H1 (cell line): Measurements from ENCODE around the gene CBLN1. TPM values are rescaled to one million over a fixed set of nuclear protein-coding genes. Genes with fewer than 3 reads are reported as not detected.

Source experiments
- BCL11A ChIP-seq, 2 experiments: IDR thresholded peaks; one replicate each; pipeline ENCODE4 v1.6.1; 2011; ENCODE audit warnings: low read depth in 2 of 2, low read length in 2 of 2, mild to moderate bottlenecking in 2 of 2
- CEBPB ChIP-seq: IDR thresholded peaks from 2 replicates; pipeline ENCODE4 v1.6.1; 2012; ENCODE audit warnings: low read depth, low read length
- CTBP2 ChIP-seq: IDR thresholded peaks from 2 replicates; pipeline ENCODE4 v1.7.0; 2011; ENCODE audit warnings: borderline replicate concordance, mild to moderate bottlenecking, moderate library complexity, mixed read lengths, low read length; ENCODE audit not compliant: insufficient read depth, insufficient read length
- HDAC6 ChIP-seq: IDR thresholded peaks from one replicate; pipeline ENCODE4 v1.7.1; 2012; ENCODE audit warnings: low read depth, mild to moderate bottlenecking, inconsistent platforms, low read length, moderate library complexity
- NANOG ChIP-seq: IDR thresholded peaks from 2 replicates; pipeline ENCODE4 v1.6.1; 2011; ENCODE audit warnings: low read length, low read depth, mild to moderate bottlenecking, inconsistent platforms; ENCODE audit not compliant: insufficient read depth, poor library complexity, severe bottlenecking
- polyA plus RNA-seq, 7 experiments: library from polyadenylated mRNA; depleted of rRNA in 3 of 7; stranded (reverse) in 5 of 7; unstranded in 2 of 7; fragments of >200 nt in 5 of 7; fragments of 200-250 nt in 2 of 7; gene quantifications; 1 replicate in 5 of 7; 2 replicates in 1 of 7; 4 replicates in 1 of 7; pipeline versions ENCODE4 v1.2.1 to v1.2.3, GENCODE V29; 2011 to 2013; ENCODE audit warnings: missing spikeins in 2 of 7, mixed read lengths in 2 of 7
- total RNA-seq: library from RNA; stranded (reverse); fragmentation: NEBNext Ultra II Directional; extraction: Animal tissue kit (Norgen Biotek cat#: 25700); gene quantifications from 2 replicates; pipeline ENCODE4 v1.2.1, GENCODE V29; 2021

Gene CBLN1
- total and polyA plus RNA-seq, 2 of the 8 experiments (the other 6 are each of a cell fraction or from before 2014, with no cell fraction given), result 0.97 to 7.1 TPM

DNA sequence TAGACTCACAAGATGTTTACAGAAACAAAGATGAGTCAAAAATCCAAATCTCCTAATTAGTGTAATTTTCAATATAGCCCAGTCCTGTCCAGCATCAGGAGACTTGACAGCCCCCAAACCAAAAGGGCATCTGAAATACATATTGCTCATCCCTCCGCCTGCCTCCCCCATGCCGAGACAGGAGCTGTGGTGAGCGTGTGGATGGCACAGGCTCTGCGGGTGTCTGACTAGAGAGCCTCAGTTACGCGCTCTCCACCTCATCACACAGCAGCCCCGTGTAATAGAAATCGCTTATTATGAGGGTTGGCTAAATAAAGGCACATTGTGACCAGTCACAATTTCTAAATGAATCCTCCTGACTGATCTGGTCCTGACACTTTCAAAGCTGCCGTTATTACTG is 43.1 kb upstream of the CBLN1 start (continued):
- TF ChIP-seq HDAC6 (no peak), NANOG (no peak), CEBPB (no peak), BCL11A (IDR thresholded peaks at IDR 0.05; ENCODE audit: low read depth in 2 of 2, low read length in 2 of 2) (no peak), CTBP2 (no peak)
